GM12878 (cell line): Measurements from ENCODE around the gene MACROD2. TPM values are rescaled to one million over a fixed set of nuclear protein-coding genes. Genes with fewer than 3 reads are reported as not detected.

ENCODE experiments used
- ATAC-seq: fragments of 200-7000 bp; cut with Tn5 transposase; 3 replicates; pipeline ENCODE4 v1.9.1; 2020; ENCODE audit warnings: mild to moderate bottlenecking, moderate library complexity
- BruUV-seq: library from RNA; stranded (reverse); fragments of 400-500 nt; replicated peaks from 2 replicates; lab custom pipeline; 2021; lab: Mats Ljungman, UMichigan
- CTCF ChIA-PET: fragments of 300-600 bp; sonication (Branson Sonifier 250); formaldehyde crosslinking; extraction: SDS; loops from one replicate; lab custom pipeline; 2021; ENCODE audit warnings: inconsistent platforms; lab: Yijun Ruan, JAX
- POLR2A ChIA-PET: fragments of 350-600 bp; formaldehyde crosslinking; extraction: SDS; loops from one replicate; lab custom pipeline; 2021; ENCODE audit warnings: inconsistent platforms; lab: Charles Lee
- RAD21 ChIA-PET: fragments of 300-600 bp; sonication (Branson Sonifier 250); formaldehyde crosslinking; loops from one replicate; lab custom pipeline; 2023; ENCODE audit warnings: antibody characterized with exemption; ENCODE audit not compliant: unreplicated experiment; lab: Charles Lee
- SMC1A ChIA-PET: fragments of 300-600 bp; sonication (Branson Sonifier 250); formaldehyde crosslinking; loops from one replicate; lab custom pipeline; 2023; ENCODE audit not compliant: unreplicated experiment, uncharacterized antibody; lab: Charles Lee
- DNase-seq: peaks from one replicate; pipeline ENCODE4 v3.0.0-alpha.2; 2011; ENCODE audit warnings: low read depth, low spot score
- FAIRE-seq: peaks from 3 replicates; lab custom pipeline; 2011; peaks lifted over from hg19 to GRCh38; lab: Jason Lieb, UNC
- H2AFZ ChIP-seq: 2 replicates; pipeline ENCODE4 v1.6.0; 2011; ENCODE audit warnings: low read depth, low read length, control low read depth; ENCODE audit not compliant: control insufficient read depth
- H3K27ac ChIP-seq: 2 replicates; pipeline ENCODE4 v1.5.1; 2011; ENCODE audit warnings: control low read depth; ENCODE audit not compliant: control insufficient read depth, insufficient read depth
- H3K27me3 ChIP-seq, 2 experiments: replicated peaks in 1 of 2; 2 replicates each; pipeline versions ENCODE4 v1.6.0 to v1.6.1; 2011; ENCODE audit warnings: low read length in 1 of 2; ENCODE audit not compliant: control insufficient read depth in 2 of 2, insufficient read depth in 2 of 2
- H3K36me3 ChIP-seq, 2 experiments: 2 replicates each; pipeline ENCODE4 v1.5.1; 2011; ENCODE audit warnings: low read length in 1 of 2; ENCODE audit not compliant: control insufficient read depth in 2 of 2, insufficient read depth in 2 of 2
- H3K4me1 ChIP-seq: 2 replicates; pipeline ENCODE4 v1.6.1; 2011; ENCODE audit warnings: mild to moderate bottlenecking, low read length, moderate library complexity, mixed read lengths; ENCODE audit not compliant: control insufficient read depth, insufficient read depth
- H3K4me2 ChIP-seq: 2 replicates; pipeline ENCODE4 v1.6.0; 2011; ENCODE audit warnings: control low read depth; ENCODE audit not compliant: control insufficient read depth, insufficient read depth
- H3K4me3 ChIP-seq: fragments of 200-600 bp; sonication (generic); 2 replicates; pipeline ENCODE4 v1.5.1; 2016
- H3K79me2 ChIP-seq: 2 replicates; pipeline ENCODE4 v1.6.0; 2011; ENCODE audit warnings: low read length; ENCODE audit not compliant: control insufficient read depth, insufficient read depth
- H3K9ac ChIP-seq: 2 replicates; pipeline ENCODE4 v1.8.0; 2011; ENCODE audit warnings: low read length, control low read depth, mixed read lengths; ENCODE audit not compliant: control insufficient read depth, insufficient read depth
- H3K9me3 ChIP-seq: replicated peaks from 3 replicates; pipeline ENCODE4 v1.5.1; 2011; ENCODE audit warnings: mild to moderate bottlenecking, low read length; ENCODE audit not compliant: control insufficient read depth, insufficient read depth
- H4K20me1 ChIP-seq: 2 replicates; pipeline ENCODE4 v1.6.0; 2011; ENCODE audit not compliant: control insufficient read depth, insufficient read depth
- BACH1 ChIP-seq: fragments of 450-650 bp; IDR thresholded peaks from 2 replicates; pipeline ENCODE4 v1.6.1; 2017; ENCODE audit warnings: mild to moderate bottlenecking, borderline replicate concordance
- HDAC6 ChIP-seq: fragments of 200-600 bp; sonication (generic); IDR thresholded peaks from one replicate; pipeline ENCODE4 v1.8.0; 2017; ENCODE audit warnings: antibody characterized with exemption; ENCODE audit not compliant: unreplicated experiment
- IKZF1 ChIP-seq: fragments of 450-650 bp; conservative IDR thresholded peaks from 2 replicates; pipeline ENCODE4 v1.6.1; 2017; ENCODE audit warnings: antibody characterized with exemption, mild to moderate bottlenecking
- KAT2A ChIP-seq: conservative IDR thresholded peaks from 2 replicates; pipeline ENCODE4 v1.6.1; 2011; ENCODE audit warnings: low read depth, low read length; ENCODE audit not compliant: control insufficient read depth
- KLF5 ChIP-seq: fragments of 450-650 bp; IDR thresholded peaks from 2 replicates; pipeline ENCODE4 v1.6.1; 2014; ENCODE audit warnings: mild to moderate bottlenecking; ENCODE audit not compliant: partially characterized antibody
- MTA3 ChIP-seq: IDR thresholded peaks from 2 replicates; pipeline ENCODE4 v1.6.1; 2012; ENCODE audit warnings: low read length, inconsistent platforms, borderline replicate concordance
- NFYA ChIP-seq: IDR thresholded peaks from 2 replicates; pipeline ENCODE4 v1.6.1; 2011; ENCODE audit warnings: low read depth, mild to moderate bottlenecking, low read length, improper control_type of control experiment, borderline replicate concordance
- RFX5 ChIP-seq: IDR thresholded peaks from 2 replicates; pipeline ENCODE4 v1.6.1; 2011; ENCODE audit warnings: low read depth, low read length, improper control_type of control experiment
- ZBED1 ChIP-seq: IDR thresholded peaks from 2 replicates; pipeline ENCODE4 v1.6.1; 2016; ENCODE audit warnings: borderline replicate concordance
- ZNF274 ChIP-seq: IDR thresholded peaks from one replicate; pipeline ENCODE4 v1.8.0; 2011; ENCODE audit not compliant: insufficient read length, insufficient read depth
- WGBS: methylation state at CpG from one replicate; pipeline ENCODE4 v1.1.6; 2016; ENCODE audit warnings: low lambda C conversion rate; ENCODE audit not compliant: insufficient replicate concordance, insufficient coverage; ENCODE audit errors: missing lambda C conversion rate; 5-methylcytosine and 5-hydroxymethylcytosine counted together
- in situ Hi-C: fragments of 300-500 bp; cut with MboI; formaldehyde crosslinking; loops from 9 replicates; pipeline ENCODE4 v1.14.3; 2018; ENCODE audit warnings: mixed read lengths
- intact Hi-C: fragments of 100-400 bp; cut with micrococcal nuclease; formaldehyde crosslinking; loops from one replicate; pipeline ENCODE4 v1.14.2; 2022; ENCODE audit not compliant: unreplicated experiment
- polyA plus RNA-seq, 11 experiments: library from polyadenylated mRNA; depleted of rRNA in 4 of 11; unstranded in 6 of 11; stranded (reverse) in 5 of 11; fragments of >200 nt; fragmentation: Nextera tagmentation in 4 of 11; fragmentation: Illumina TruSeq in 1 of 11; extraction: Ambion mirVana in 4 of 11; extraction: Trizol in 1 of 11; gene quantifications; 1 replicate in 1 of 11; 2 replicates in 10 of 11; pipeline versions ENCODE4 v1.2.1 to v1.2.3, GENCODE V29; 2011 to 2016; ENCODE audit warnings: inconsistent platforms in 2 of 11, missing spikeins in 2 of 11, low read depth in 1 of 11
- total RNA-seq, 4 experiments: library from RNA; depleted of rRNA in 3 of 4; stranded (reverse); fragments of >200 nt in 3 of 4; fragmentation: Illumina TruSeq in 1 of 4; extraction: Trizol in 1 of 4; gene quantifications; 2 replicates each; pipeline versions ENCODE4 v1.2.1 to v1.2.3, GENCODE V29; 2013 to 2021
- TF ChIP-seq, protein P1 (sequence below): fragments of 450-650 bp; formaldehyde crosslinking; IDR thresholded peaks from 2 replicates; pipeline ENCODE4 v1.4.0; 2020; ENCODE audit warnings: mild to moderate bottlenecking, moderate library complexity
- TF ChIP-seq, protein P2 (sequence below): fragments of 450-650 bp; IDR thresholded peaks from 2 replicates; pipeline ENCODE4 v1.6.1; 2017; ENCODE audit warnings: mild to moderate bottlenecking, moderate library complexity
- TF ChIP-seq, protein P3 (sequence below): IDR thresholded peaks from 2 replicates; pipeline ENCODE4 v1.6.1; 2012; ENCODE audit warnings: low read depth, low read length, improper control_type of control experiment
- TF ChIP-seq, protein P4 (sequence below): fragments of 450-650 bp; formaldehyde crosslinking; IDR thresholded peaks from 2 replicates; pipeline ENCODE4 v1.5.0; 2022; ENCODE audit warnings: mild to moderate bottlenecking, missing genetic modification characterization

Gene MACROD2
- total and polyA plus RNA-seq, 10 of the 15 experiments (the other 5 are each of a cell fraction or from before 2014, with no cell fraction given): 1.1 to 21.5 (median 2.2) TPM

DNA sequence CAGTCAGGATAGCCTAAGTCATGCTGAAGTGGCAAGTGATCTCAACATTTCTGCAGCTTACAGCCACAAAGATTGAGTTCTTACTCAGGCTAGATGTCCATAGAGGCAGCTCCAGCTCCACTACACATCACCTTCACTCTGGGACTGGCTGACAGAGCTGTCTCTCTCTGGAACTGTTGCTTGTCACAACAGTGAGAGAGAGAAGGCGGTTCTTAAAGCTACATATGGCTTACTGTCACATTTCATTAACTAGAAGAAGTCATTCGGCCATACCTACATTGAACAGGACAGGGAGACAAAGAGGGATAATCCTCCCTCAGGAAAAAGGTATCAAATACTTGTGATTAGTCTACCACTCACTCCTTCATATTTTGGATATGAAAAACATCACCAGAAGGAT is 1257.0 kb downstream of the MACROD2 start:
- Histone ChIP-seq H2AFZ (no peak overlapping the region), H3K4me1 (peaks cover 9% of the 10 kb centered on the region), H3K9ac (no peak overlapping the region), H3K27ac (no peak overlapping the region), H4K20me1 (no peaks in the 10 kb centered on the region), H3K4me2 (no peak overlapping the region), H3K4me3 (no peak overlapping the region), H3K36me3 (no peaks in the 10 kb centered on the region), H3K79me2 (no peaks in the 10 kb centered on the region), H3K9me3 (no peaks in the 10 kb centered on the region), H3K27me3 (no peaks in the 10 kb centered on the region)
- ChIA-PET SMC1A (interaction anchor here (1.2 kb wide), 2 partner anchors 9 to 1223 kb away, joined by 3 to 5 read pairs; no protein-coding TSS in a partner anchor), CTCF (no interaction called here), POLR2A (no interaction called here), RAD21 (no interaction called here)
- whole genome bisulfite sequencing: 34% methylated on average over 2 of the region's 2 CpGs
- intact Hi-C loops (no loop called here), in situ Hi-C loops (no loop called here)
- FAIRE-seq (no peak), ATAC-seq (no peak), DNase-seq (no peak)
- no TSS peak for BruUV-seq
- TF ChIP-seq HDAC6 (no peak), IKZF1 (no peak), KLF5 (no peak), BACH1 (no peak), KAT2A (no peak), NFYA (no peak), MTA3 (no peak), ZBED1 (no peak), RFX5 (no peak), ZNF274 (no peak)
- TF ChIP-seq, protein P1, sequence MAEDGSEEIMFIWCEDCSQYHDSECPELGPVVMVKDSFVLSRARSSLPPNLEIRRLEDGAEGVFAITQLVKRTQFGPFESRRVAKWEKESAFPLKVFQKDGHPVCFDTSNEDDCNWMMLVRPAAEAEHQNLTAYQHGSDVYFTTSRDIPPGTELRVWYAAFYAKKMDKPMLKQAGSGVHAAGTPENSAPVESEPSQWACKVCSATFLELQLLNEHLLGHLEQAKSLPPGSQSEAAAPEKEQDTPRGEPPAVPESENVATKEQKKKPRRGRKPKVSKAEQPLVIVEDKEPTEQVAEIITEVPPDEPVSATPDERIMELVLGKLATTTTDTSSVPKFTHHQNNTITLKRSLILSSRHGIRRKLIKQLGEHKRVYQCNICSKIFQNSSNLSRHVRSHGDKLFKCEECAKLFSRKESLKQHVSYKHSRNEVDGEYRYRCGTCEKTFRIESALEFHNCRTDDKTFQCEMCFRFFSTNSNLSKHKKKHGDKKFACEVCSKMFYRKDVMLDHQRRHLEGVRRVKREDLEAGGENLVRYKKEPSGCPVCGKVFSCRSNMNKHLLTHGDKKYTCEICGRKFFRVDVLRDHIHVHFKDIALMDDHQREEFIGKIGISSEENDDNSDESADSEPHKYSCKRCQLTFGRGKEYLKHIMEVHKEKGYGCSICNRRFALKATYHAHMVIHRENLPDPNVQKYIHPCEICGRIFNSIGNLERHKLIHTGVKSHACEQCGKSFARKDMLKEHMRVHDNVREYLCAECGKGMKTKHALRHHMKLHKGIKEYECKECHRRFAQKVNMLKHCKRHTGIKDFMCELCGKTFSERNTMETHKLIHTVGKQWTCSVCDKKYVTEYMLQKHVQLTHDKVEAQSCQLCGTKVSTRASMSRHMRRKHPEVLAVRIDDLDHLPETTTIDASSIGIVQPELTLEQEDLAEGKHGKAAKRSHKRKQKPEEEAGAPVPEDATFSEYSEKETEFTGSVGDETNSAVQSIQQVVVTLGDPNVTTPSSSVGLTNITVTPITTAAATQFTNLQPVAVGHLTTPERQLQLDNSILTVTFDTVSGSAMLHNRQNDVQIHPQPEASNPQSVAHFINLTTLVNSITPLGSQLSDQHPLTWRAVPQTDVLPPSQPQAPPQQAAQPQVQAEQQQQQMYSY (CRISPR knock-in tag): no peak
- TF ChIP-seq, protein P2, sequence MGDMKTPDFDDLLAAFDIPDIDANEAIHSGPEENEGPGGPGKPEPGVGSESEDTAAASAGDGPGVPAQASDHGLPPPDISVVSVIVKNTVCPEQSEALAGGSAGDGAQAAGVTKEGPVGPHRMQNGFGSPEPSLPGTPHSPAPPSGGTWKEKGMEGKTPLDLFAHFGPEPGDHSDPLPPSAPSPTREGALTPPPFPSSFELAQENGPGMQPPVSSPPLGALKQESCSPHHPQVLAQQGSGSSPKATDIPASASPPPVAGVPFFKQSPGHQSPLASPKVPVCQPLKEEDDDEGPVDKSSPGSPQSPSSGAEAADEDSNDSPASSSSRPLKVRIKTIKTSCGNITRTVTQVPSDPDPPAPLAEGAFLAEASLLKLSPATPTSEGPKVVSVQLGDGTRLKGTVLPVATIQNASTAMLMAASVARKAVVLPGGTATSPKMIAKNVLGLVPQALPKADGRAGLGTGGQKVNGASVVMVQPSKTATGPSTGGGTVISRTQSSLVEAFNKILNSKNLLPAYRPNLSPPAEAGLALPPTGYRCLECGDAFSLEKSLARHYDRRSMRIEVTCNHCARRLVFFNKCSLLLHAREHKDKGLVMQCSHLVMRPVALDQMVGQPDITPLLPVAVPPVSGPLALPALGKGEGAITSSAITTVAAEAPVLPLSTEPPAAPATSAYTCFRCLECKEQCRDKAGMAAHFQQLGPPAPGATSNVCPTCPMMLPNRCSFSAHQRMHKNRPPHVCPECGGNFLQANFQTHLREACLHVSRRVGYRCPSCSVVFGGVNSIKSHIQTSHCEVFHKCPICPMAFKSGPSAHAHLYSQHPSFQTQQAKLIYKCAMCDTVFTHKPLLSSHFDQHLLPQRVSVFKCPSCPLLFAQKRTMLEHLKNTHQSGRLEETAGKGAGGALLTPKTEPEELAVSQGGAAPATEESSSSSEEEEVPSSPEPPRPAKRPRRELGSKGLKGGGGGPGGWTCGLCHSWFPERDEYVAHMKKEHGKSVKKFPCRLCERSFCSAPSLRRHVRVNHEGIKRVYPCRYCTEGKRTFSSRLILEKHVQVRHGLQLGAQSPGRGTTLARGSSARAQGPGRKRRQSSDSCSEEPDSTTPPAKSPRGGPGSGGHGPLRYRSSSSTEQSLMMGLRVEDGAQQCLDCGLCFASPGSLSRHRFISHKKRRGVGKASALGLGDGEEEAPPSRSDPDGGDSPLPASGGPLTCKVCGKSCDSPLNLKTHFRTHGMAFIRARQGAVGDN: no peak
- TF ChIP-seq, protein P3, sequence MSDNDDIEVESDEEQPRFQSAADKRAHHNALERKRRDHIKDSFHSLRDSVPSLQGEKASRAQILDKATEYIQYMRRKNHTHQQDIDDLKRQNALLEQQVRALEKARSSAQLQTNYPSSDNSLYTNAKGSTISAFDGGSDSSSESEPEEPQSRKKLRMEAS: no peak
- TF ChIP-seq, protein P4, sequence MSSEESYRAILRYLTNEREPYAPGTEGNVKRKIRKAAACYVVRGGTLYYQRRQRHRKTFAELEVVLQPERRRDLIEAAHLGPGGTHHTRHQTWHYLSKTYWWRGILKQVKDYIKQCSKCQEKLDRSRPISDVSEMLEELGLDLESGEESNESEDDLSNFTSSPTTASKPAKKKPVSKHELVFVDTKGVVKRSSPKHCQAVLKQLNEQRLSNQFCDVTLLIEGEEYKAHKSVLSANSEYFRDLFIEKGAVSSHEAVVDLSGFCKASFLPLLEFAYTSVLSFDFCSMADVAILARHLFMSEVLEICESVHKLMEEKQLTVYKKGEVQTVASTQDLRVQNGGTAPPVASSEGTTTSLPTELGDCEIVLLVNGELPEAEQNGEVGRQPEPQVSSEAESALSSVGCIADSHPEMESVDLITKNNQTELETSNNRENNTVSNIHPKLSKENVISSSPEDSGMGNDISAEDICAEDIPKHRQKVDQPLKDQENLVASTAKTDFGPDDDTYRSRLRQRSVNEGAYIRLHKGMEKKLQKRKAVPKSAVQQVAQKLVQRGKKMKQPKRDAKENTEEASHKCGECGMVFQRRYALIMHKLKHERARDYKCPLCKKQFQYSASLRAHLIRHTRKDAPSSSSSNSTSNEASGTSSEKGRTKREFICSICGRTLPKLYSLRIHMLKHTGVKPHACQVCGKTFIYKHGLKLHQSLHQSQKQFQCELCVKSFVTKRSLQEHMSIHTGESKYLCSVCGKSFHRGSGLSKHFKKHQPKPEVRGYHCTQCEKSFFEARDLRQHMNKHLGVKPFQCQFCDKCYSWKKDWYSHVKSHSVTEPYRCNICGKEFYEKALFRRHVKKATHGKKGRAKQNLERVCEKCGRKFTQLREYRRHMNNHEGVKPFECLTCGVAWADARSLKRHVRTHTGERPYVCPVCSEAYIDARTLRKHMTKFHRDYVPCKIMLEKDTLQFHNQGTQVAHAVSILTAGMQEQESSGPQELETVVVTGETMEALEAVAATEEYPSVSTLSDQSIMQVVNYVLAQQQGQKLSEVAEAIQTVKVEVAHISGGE (CRISPR knock-in tag): no peak
